ENCODE measurements around the gene C14orf119. TPM values are rescaled to one million over a fixed set of nuclear protein-coding genes. Genes with fewer than 3 reads are reported as not detected.

C14orf119 gene
- total and polyA plus RNA-seq, 9 of the 15 experiments (the other 6 are each of a cell fraction or from before 2014, with no cell fraction given): 36.7 to 251 (median 51.8) TPM

- intact Hi-C loops (cut with micrococcal nuclease): no loop called here
- Histone ChIP-seq H3K4me2 (ENCODE audit: insufficient read depth, low read length) (no peak overlapping the region), H3K9ac (ENCODE audit: insufficient read depth in 1 of 2, low read depth in 2 of 2, low read length in 2 of 2) (peak overlapping the region in 1 of 2 experiments; percentile 43; a peak in 1 of 4 replicates), H3K9me3 (replicated peaks; ENCODE audit: control insufficient read depth, insufficient read depth, low read depth, low read length) (no peaks in the 10 kb centered on the region), H4K20me1 (replicated peaks; ENCODE audit: control insufficient read depth, insufficient read depth, low read length) (peaks cover 3% of the 10 kb centered on the region; the same call in 1 of the 2 replicates), H3K27me3 (ENCODE audit: control insufficient read depth in 2 of 2, insufficient read depth in 2 of 2, low read length in 2 of 2) (peaks cover 0 to 13% of the 10 kb centered on the region in 2 experiments; a peak in 3 of 5 replicates), H3K4me3 (no peak overlapping the region), H3K4me1 (replicated peaks in 1 of 2; ENCODE audit: control insufficient read depth in 2 of 2, insufficient read depth in 2 of 2, low read length in 2 of 2) (peaks cover 26 to 48% of the 10 kb centered on the region in 2 experiments), H2AFZ (ENCODE audit: low read depth, low read length) (no peak overlapping the region), H3K36me3 (ENCODE audit: control insufficient read depth, insufficient read depth, low read length) (no peaks in the 10 kb centered on the region), H3K27ac (ENCODE audit: extremely low read depth, low read depth, low read length) (no peak overlapping the region), H3K79me2 (ENCODE audit: control insufficient read depth, insufficient read depth, low read length) (no peaks in the 10 kb centered on the region), H3K9me1 (ENCODE audit: control insufficient read depth, insufficient read depth, low read length) (no peaks in the 10 kb centered on the region)
- in situ Hi-C loops (cut with MboI): no loop called here
- no TSS peak for BruUV-seq (replicated peaks)
- no peak for FAIRE-seq
- DNase-seq (ENCODE audit: extremely low read depth in 1 of 4, low spot score in 3 of 4): peak in 2 of 4 experiments; percentile 42 to 52
- POLR2A ChIA-PET: interaction anchor here (0.5 to 1.8 kb wide), 4 partner anchors 18 to 164 kb away, joined by 3 to 17 read pairs (median 4); partner anchors contain the start of genes ACIN1 and C14orf119
- no peak for TF ChIP-seq CSDE1 (IDR thresholded peaks at IDR 0.05)
- no peak for TF ChIP-seq NR2C2 (CRISPR knock-in tag; IDR thresholded peaks at IDR 0.05)
- TF ChIP-seq NR2C2 (tag; IDR thresholded peaks at IDR 0.05): 0 out of 2 replicates have a peak, but pooled peaks have one; percentile 5
- peak; percentile 9 for TF ChIP-seq PRDM10 (IDR thresholded peaks at IDR 0.05; ENCODE audit: partially characterized antibody)
- WGBS (ENCODE audit: insufficient coverage, low coverage, missing lambda C conversion rate): 38% methylated on average over 5 of the region's 10 CpGs
- ATAC-seq: no peak
- CTCF ChIA-PET (ENCODE audit: low intra/inter-chr PET ratio): interaction anchor here (5.6 kb wide), 1 partner anchor 43 kb away, joined by 109 read pairs; no protein-coding TSS in a partner anchor
These were observed 18.3 kb downstream of the C14orf119 start for GRCh38 chr14:23113431-23114119.

Data from K562 (cell line).